H1 (cell line): Measurements from ENCODE around the gene PHTF1. TPM values are rescaled to one million over a fixed set of nuclear protein-coding genes. Genes with fewer than 3 reads are reported as not detected.

Source experiments
- CTCF ChIA-PET: fragments of 300-600 bp; sonication (Branson Sonifier 250); formaldehyde crosslinking; loops from one replicate; lab custom pipeline; 2021; ENCODE audit not compliant: partially characterized antibody; lab: Charles Lee
- POLR2A ChIA-PET: fragments of 300-600 bp; sonication (Branson Sonifier 250); formaldehyde crosslinking; loops from one replicate; lab custom pipeline; 2021; ENCODE audit warnings: inconsistent platforms; ENCODE audit not compliant: partially characterized antibody; lab: Charles Lee
- DNase-seq, 2 experiments: peaks; one replicate each; pipeline versions ENCODE4 v3.0.0 to v3.0.0-alpha.2; 2010 to 2022; ENCODE audit warnings: low spot score in 2 of 2, low read depth in 1 of 2, mixed read lengths in 1 of 2
- FAIRE-seq: peaks from 2 replicates; lab custom pipeline; 2011; peaks lifted over from hg19 to GRCh38; lab: Jason Lieb, UNC
- H2AFZ ChIP-seq: 2 replicates; pipeline ENCODE4 v1.8.1; 2012; ENCODE audit warnings: low read length, inconsistent platforms
- H2AK5ac ChIP-seq: 2 replicates; pipeline ENCODE4 v1.6.1; 2013; ENCODE audit warnings: low read depth, low read length
- H2BK120ac ChIP-seq: replicated peaks from 2 replicates; pipeline ENCODE3; 2013; ENCODE audit warnings: low read depth, low read length, inconsistent platforms
- H2BK12ac ChIP-seq: 2 replicates; pipeline ENCODE4 v1.6.1; 2013; ENCODE audit warnings: low read depth, low read length
- H2BK15ac ChIP-seq: 2 replicates; pipeline ENCODE4 v1.6.1; 2013; ENCODE audit warnings: low read length
- H2BK20ac ChIP-seq: 2 replicates; pipeline ENCODE4 v1.6.1; 2013; ENCODE audit warnings: low read length
- H2BK5ac ChIP-seq: 2 replicates; pipeline ENCODE4 v1.6.1; 2013; ENCODE audit warnings: low read depth, low read length
- H3K14ac ChIP-seq: 2 replicates; pipeline ENCODE4 v1.6.1; 2013; ENCODE audit warnings: inconsistent platforms; ENCODE audit not compliant: insufficient read length
- H3K18ac ChIP-seq: 2 replicates; pipeline ENCODE4 v1.6.1; 2013; ENCODE audit warnings: low read length; ENCODE audit errors: extremely low read depth
- H3K23ac ChIP-seq: 2 replicates; pipeline ENCODE4 v1.6.1; 2013; ENCODE audit warnings: inconsistent platforms; ENCODE audit not compliant: insufficient read length
- H3K23me2 ChIP-seq: 2 replicates; pipeline ENCODE4 v1.6.1; 2013; ENCODE audit warnings: low read depth, low read length
- H3K27ac ChIP-seq: 2 replicates; pipeline ENCODE4 v1.6.1; 2011; ENCODE audit warnings: low read depth, low read length, inconsistent platforms
- H3K27me3 ChIP-seq, 4 experiments: replicated peaks in 1 of 4; 1 replicate in 1 of 4; 2 replicates in 3 of 4; pipeline versions ENCODE4 v1.6.1 to v1.8.1; 2011 to 2013; ENCODE audit warnings: low read length in 3 of 4, mild to moderate bottlenecking in 3 of 4, inconsistent platforms in 2 of 4, mixed read lengths in 2 of 4, moderate library complexity in 1 of 4; ENCODE audit not compliant: control insufficient read depth in 3 of 4, insufficient read depth in 3 of 4; ENCODE audit errors: extremely low read depth in 1 of 4
- H3K36me3 ChIP-seq, 4 experiments: 2 replicates each; pipeline versions ENCODE4 v1.6.1 to v1.8.1; 2011 to 2013; ENCODE audit warnings: mild to moderate bottlenecking in 4 of 4, low read length in 3 of 4, moderate library complexity in 2 of 4, control low read depth in 1 of 4, inconsistent platforms in 1 of 4; ENCODE audit not compliant: insufficient read depth in 4 of 4, control insufficient read depth in 2 of 4
- H3K4ac ChIP-seq: replicated peaks from 2 replicates; pipeline ENCODE3; 2013; ENCODE audit warnings: low read length, low read depth, mixed read lengths, inconsistent platforms; ENCODE audit not compliant: insufficient read length
- H3K4me1 ChIP-seq, 4 experiments: replicated peaks in 1 of 4; 1 replicate in 1 of 4; 2 replicates in 3 of 4; pipeline versions ENCODE4 v1.6.1 to v1.8.1; 2011 to 2013; ENCODE audit warnings: low read length in 3 of 4, inconsistent platforms in 2 of 4, mixed read lengths in 1 of 4; ENCODE audit not compliant: insufficient read depth in 4 of 4, control insufficient read depth in 3 of 4
- H3K4me2 ChIP-seq, 2 experiments: 2 replicates each; pipeline versions ENCODE4 v1.6.1 to v1.8.1; 2011 to 2013; ENCODE audit warnings: low read depth in 2 of 2, low read length in 2 of 2, control low read depth in 1 of 2, inconsistent platforms in 1 of 2, mild to moderate bottlenecking in 1 of 2; ENCODE audit not compliant: insufficient read depth in 1 of 2
- H3K4me3 ChIP-seq, 4 experiments: fragments of 200-600, 300-600 bp in 1 of 4; sonication (generic), shearing (Covaris generic), sonication (Bioruptor Twin) in 1 of 4; 2 replicates each; pipeline versions ENCODE4 v1.5.1 to v1.8.1; 2011 to 2016; ENCODE audit warnings: low read length in 4 of 4, low read depth in 3 of 4, control low read depth in 2 of 4, inconsistent platforms in 2 of 4, mild to moderate bottlenecking in 2 of 4, mixed read lengths in 1 of 4, moderate library complexity in 1 of 4; ENCODE audit not compliant: insufficient read depth in 2 of 4; ENCODE audit errors: extremely low read depth in 1 of 4
- H3K56ac ChIP-seq: replicated peaks from 2 replicates; pipeline ENCODE3; 2013; ENCODE audit warnings: low read depth, mild to moderate bottlenecking, mixed read lengths, low read length, inconsistent platforms; ENCODE audit not compliant: insufficient read length
- H3K79me1 ChIP-seq: 2 replicates; pipeline ENCODE4 v1.6.1; 2013; ENCODE audit warnings: low read depth, low read length, control low read depth
- H3K79me2 ChIP-seq, 2 experiments: 2 replicates each; pipeline versions ENCODE4 v1.6.1 to v1.8.1; 2012 to 2013; ENCODE audit warnings: low read length in 2 of 2, mild to moderate bottlenecking in 2 of 2, inconsistent platforms in 1 of 2; ENCODE audit not compliant: insufficient read depth in 2 of 2, control insufficient read depth in 1 of 2
- H3K9ac ChIP-seq, 4 experiments: replicated peaks in 1 of 4; 1 replicate in 1 of 4; 2 replicates in 3 of 4; pipeline versions ENCODE4 v1.6.1 to v1.8.1; 2011 to 2013; ENCODE audit warnings: low read depth in 3 of 4, low read length in 3 of 4, control low read depth in 2 of 4, mild to moderate bottlenecking in 2 of 4, moderate library complexity in 2 of 4, inconsistent platforms in 1 of 4; ENCODE audit errors: extremely low read depth in 1 of 4
- H3K9me3 ChIP-seq, 2 experiments: 2 replicates each; pipeline versions ENCODE4 v1.6.1 to v1.8.1; 2012 to 2013; ENCODE audit warnings: mild to moderate bottlenecking in 2 of 2, moderate library complexity in 2 of 2, control low read depth in 1 of 2, inconsistent platforms in 1 of 2, low read depth in 1 of 2, low read length in 1 of 2, mixed read lengths in 1 of 2; ENCODE audit not compliant: insufficient read depth in 2 of 2
- H4K20me1 ChIP-seq, 2 experiments: replicated peaks in 1 of 2; 2 replicates each; pipeline versions ENCODE3 to v1.8.1; 2011 to 2013; ENCODE audit warnings: inconsistent platforms in 2 of 2, low read length in 2 of 2, mild to moderate bottlenecking in 1 of 2; ENCODE audit not compliant: insufficient read depth in 2 of 2, control insufficient read depth in 1 of 2
- H4K5ac ChIP-seq: 2 replicates; pipeline ENCODE4 v1.6.1; 2013; ENCODE audit warnings: low read length, low read depth, mixed read lengths, inconsistent platforms; ENCODE audit not compliant: insufficient read length
- H4K8ac ChIP-seq: 2 replicates; pipeline ENCODE4 v1.8.0; 2013; ENCODE audit warnings: mild to moderate bottlenecking, moderate library complexity, low read length, inconsistent platforms; ENCODE audit not compliant: insufficient read depth; ENCODE audit errors: extremely low read depth
- H4K91ac ChIP-seq: replicated peaks from 2 replicates; pipeline ENCODE3; 2013; ENCODE audit warnings: low read length, mixed read lengths, inconsistent platforms; ENCODE audit not compliant: insufficient read length
- CEBPB ChIP-seq: IDR thresholded peaks from 2 replicates; pipeline ENCODE4 v1.6.1; 2012; ENCODE audit warnings: low read depth, low read length
- MAFK ChIP-seq: IDR thresholded peaks from 2 replicates; pipeline ENCODE4 v1.6.1; 2012; ENCODE audit warnings: low read depth, mild to moderate bottlenecking, improper control_type of control experiment, low read length
- SP1 ChIP-seq: IDR thresholded peaks from 2 replicates; pipeline ENCODE4 v1.6.1; 2011; ENCODE audit warnings: low read depth, low read length
- SP2 ChIP-seq: IDR thresholded peaks from 2 replicates; pipeline ENCODE4 v1.6.1; 2012; ENCODE audit warnings: mild to moderate bottlenecking, low read length, inconsistent platforms
- TAF7 ChIP-seq: optimal IDR thresholded peaks from 2 replicates; pipeline ENCODE3; 2011; ENCODE audit warnings: low read depth, mild to moderate bottlenecking, inconsistent platforms, low read length, moderate library complexity, borderline replicate concordance
- TCF12 ChIP-seq: IDR thresholded peaks from 2 replicates; pipeline ENCODE4 v1.6.1; 2011; ENCODE audit warnings: low read depth, mild to moderate bottlenecking, low read length
- YY1 ChIP-seq: IDR thresholded peaks from 2 replicates; pipeline ENCODE4 v1.6.1; 2011; ENCODE audit warnings: low read depth, mild to moderate bottlenecking, low read length
- ZNF274 ChIP-seq: IDR thresholded peaks from 2 replicates; pipeline ENCODE4 v1.7.0; 2012; ENCODE audit warnings: low read length, borderline replicate concordance; ENCODE audit errors: extremely low read depth
- WGBS, 2 experiments: shearing (Covaris generic) in 1 of 2; methylation state at CpG; one replicate each; pipeline versions ENCODE4 v1.1.6 to v1.1.7; 2013 to 2015; ENCODE audit warnings: low lambda C conversion rate in 2 of 2, mixed read lengths in 2 of 2, inconsistent platforms in 1 of 2, low coverage in 1 of 2, missing lambda C conversion rate in 1 of 2; ENCODE audit not compliant: insufficient replicate concordance in 2 of 2, insufficient coverage in 1 of 2, insufficient read length in 1 of 2; ENCODE audit errors: extremely low coverage in 1 of 2, missing lambda C conversion rate in 1 of 2; 5-methylcytosine and 5-hydroxymethylcytosine counted together
- polyA plus RNA-seq, 7 experiments: library from polyadenylated mRNA; depleted of rRNA in 3 of 7; stranded (reverse) in 5 of 7; unstranded in 2 of 7; fragments of >200 nt in 5 of 7; fragments of 200-250 nt in 2 of 7; gene quantifications; 1 replicate in 5 of 7; 2 replicates in 1 of 7; 4 replicates in 1 of 7; pipeline versions ENCODE4 v1.2.1 to v1.2.3, GENCODE V29; 2011 to 2013; ENCODE audit warnings: missing spikeins in 2 of 7, mixed read lengths in 2 of 7
- total RNA-seq: library from RNA; stranded (reverse); fragmentation: NEBNext Ultra II Directional; extraction: Animal tissue kit (Norgen Biotek cat#: 25700); gene quantifications from 2 replicates; pipeline ENCODE4 v1.2.1, GENCODE V29; 2021
- TF ChIP-seq, protein P1 (sequence below): IDR thresholded peaks from 2 replicates; pipeline ENCODE4 v1.6.1; 2011; ENCODE audit warnings: low read depth, mild to moderate bottlenecking, low read length; ENCODE audit not compliant: insufficient read depth
- TF ChIP-seq, protein P2 (sequence below): IDR thresholded peaks from 2 replicates; pipeline ENCODE4 v1.6.1; 2012; ENCODE audit warnings: low read length, inconsistent platforms

Gene PHTF1
- total and polyA plus RNA-seq, 2 of the 8 experiments (the other 6 are each of a cell fraction or from before 2014, with no cell fraction given), result 9.1 to 26.9 TPM

DNA sequence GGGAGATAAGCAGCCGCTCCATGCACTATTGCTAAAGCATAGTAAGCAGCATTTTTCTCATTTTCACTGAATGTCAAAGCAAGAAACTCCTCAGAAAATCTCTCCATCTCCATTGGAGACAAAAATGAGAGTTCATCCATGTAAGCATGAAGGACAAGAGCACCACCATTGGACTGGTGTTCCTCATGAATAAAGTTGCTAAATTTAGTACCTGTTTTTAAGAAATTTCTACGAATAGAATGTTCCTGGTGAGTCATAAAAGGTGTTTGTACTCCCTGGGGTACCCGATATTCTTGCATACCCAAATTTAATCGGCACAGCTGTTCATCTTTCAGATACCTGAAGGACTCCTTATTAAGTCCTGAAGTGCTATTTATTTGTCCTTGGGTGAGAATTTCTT is 38.2 kb upstream of the PHTF1 start:
- Histone ChIP-seq H3K23ac (no peak overlapping the region), H4K91ac (no peak overlapping the region), H2BK20ac (no peak overlapping the region), H4K8ac (no peak overlapping the region; the same call in 1 of the 2 replicates), H3K18ac (no peak overlapping the region), H3K56ac (no peak overlapping the region), H2BK120ac (no peak overlapping the region), H4K20me1 (peaks cover 0 to 5% of the 10 kb centered on the region in 2 experiments), H3K27me3 (no peaks in the 10 kb centered on the region), H3K4me3 (no peak overlapping the region), H3K27ac (no peak overlapping the region), H3K9ac (no peak overlapping the region), H3K79me2 (peaks cover 0 to 38% of the 10 kb centered on the region in 2 experiments; a peak in 2 of 4 replicates), H2BK15ac (no peak overlapping the region), H2AFZ (no peak overlapping the region), H2BK12ac (no peak overlapping the region), H2AK5ac (no peak overlapping the region), H2BK5ac (no peak overlapping the region), H3K14ac (no peak overlapping the region), H3K79me1 (no peaks in the 10 kb centered on the region), H3K4ac (no peak overlapping the region), H3K4me2 (no peak overlapping the region), H3K4me1 (no peaks in the 10 kb centered on the region), H4K5ac (no peak overlapping the region), H3K23me2 (no peaks in the 10 kb centered on the region), H3K36me3 (peaks cover 0 to 14% (median 4%) of the 10 kb centered on the region in 4 experiments; a peak in 4 of 8 replicates), H3K9me3 (no peaks in the 10 kb centered on the region)
- no peak for TF ChIP-seq SP1
- no peak for TF ChIP-seq YY1
- TF ChIP-seq, protein P1, sequence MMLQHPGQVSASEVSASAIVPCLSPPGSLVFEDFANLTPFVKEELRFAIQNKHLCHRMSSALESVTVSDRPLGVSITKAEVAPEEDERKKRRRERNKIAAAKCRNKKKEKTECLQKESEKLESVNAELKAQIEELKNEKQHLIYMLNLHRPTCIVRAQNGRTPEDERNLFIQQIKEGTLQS, result no peak
- no peak for TF ChIP-seq TCF12
- TF ChIP-seq, protein P2, sequence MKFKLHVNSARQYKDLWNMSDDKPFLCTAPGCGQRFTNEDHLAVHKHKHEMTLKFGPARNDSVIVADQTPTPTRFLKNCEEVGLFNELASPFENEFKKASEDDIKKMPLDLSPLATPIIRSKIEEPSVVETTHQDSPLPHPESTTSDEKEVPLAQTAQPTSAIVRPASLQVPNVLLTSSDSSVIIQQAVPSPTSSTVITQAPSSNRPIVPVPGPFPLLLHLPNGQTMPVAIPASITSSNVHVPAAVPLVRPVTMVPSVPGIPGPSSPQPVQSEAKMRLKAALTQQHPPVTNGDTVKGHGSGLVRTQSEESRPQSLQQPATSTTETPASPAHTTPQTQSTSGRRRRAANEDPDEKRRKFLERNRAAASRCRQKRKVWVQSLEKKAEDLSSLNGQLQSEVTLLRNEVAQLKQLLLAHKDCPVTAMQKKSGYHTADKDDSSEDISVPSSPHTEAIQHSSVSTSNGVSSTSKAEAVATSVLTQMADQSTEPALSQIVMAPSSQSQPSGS, result no peak
- no peak for TF ChIP-seq MAFK
- TF ChIP-seq ZNF274, result no peak
- no peak for TF ChIP-seq TAF7
- TF ChIP-seq CEBPB, result no peak
- no peak for TF ChIP-seq SP2
- WGBS, 2 experiments, result 96% methylated on average over 4 of the region's 4 CpGs; no CpG with 5 or more reads in 1 of the 2 experiments
- CTCF ChIA-PET, result no interaction called here
- POLR2A ChIA-PET, result interaction anchor here (1.0 kb wide), 1 partner anchor 17 kb away, joined by 3 read pairs; no protein-coding TSS in a partner anchor
- FAIRE-seq, result no peak
- DNase-seq, result no peak
